Measurements from ENCODE around the gene ASIC1. TPM values are rescaled to one million over a fixed set of nuclear protein-coding genes. Genes with fewer than 3 reads are reported as not detected.

ASIC1 gene
- total RNA-seq, 2 experiments from 2014 or later = 1.5 to 2.8 TPM

DNA sequence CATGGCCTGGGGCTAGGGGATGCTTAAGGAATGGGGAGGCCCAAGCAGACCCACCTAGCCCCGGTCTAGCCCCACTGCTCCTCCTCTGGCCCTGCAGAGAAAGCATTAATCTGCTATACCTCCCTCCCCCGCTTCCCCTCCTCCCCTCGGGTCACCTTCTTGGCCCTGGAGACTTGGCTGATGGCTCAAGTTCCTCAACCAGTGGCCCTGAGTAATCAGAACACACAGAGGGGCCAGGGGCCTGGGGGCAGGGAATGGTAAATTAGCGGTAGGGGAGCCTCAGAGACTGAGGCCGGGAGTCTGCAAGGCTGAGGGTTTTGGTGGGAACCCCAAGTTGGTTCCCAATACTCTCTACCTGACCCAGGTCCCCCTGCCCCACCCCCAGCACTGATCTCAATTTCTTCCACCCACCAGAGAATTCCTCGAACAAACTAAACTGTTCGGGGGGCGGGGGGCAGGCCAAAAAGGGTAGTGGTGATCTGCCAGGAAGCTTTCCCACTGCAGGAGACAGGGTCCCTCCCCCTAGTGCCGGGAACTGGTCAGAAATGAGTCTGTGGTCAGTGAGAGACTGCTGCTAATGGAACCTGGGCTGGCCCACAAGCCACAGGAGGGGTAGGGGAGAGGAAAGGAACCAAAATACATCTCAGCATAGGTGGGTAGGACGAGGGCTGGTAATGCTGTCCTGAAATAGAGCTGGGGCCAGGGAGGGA is 15.0 kb downstream of the ASIC1 start:
- no peak overlapping the region for H3K4me3 Mint-ChIP-seq
- peaks cover 10% of the 10 kb centered on the region for H3K4me1 Mint-ChIP-seq (ENCODE audit: low read depth)
- no peaks in the 10 kb centered on the region for H3K36me3 Mint-ChIP-seq (ENCODE audit: low read depth)
- Histone ChIP-seq H3K4me1 (ENCODE audit: insufficient read depth, low read length) (peaks cover 14% of the 10 kb centered on the region), H3K4me3 (ENCODE audit: low read length) (no peak overlapping the region), H3K36me3 (ENCODE audit: insufficient read depth, low read length) (no peaks in the 10 kb centered on the region), H3K9me3 (ENCODE audit: control insufficient read depth in 1 of 2, insufficient read depth in 1 of 2, low read length in 2 of 2) (no peaks in the 10 kb centered on the region), H3K27me3 (ENCODE audit: control insufficient read depth in 1 of 2, insufficient read depth in 2 of 2, low read length in 2 of 2) (no peaks in the 10 kb centered on the region), H3K27ac (ENCODE audit: low read depth in 1 of 2, low read length in 2 of 2) (no peak overlapping the region)
- CTCF ChIA-PET = no interaction called here
- H3K9me3 Mint-ChIP-seq = no peaks in the 10 kb centered on the region
- POLR2A ChIA-PET = no interaction called here
- intact Hi-C loops (cut with DNase I, micrococcal nuclease) = loop anchor here in 1 of 2 experiments (10.0 kb wide), 1 partner anchor 242 kb away; no protein-coding TSS in a partner anchor
- no peak overlapping the region for H3K27ac Mint-ChIP-seq
- H3K27me3 Mint-ChIP-seq = peaks cover 5% of the 10 kb centered on the region
- TF ChIP-seq, protein P1, sequence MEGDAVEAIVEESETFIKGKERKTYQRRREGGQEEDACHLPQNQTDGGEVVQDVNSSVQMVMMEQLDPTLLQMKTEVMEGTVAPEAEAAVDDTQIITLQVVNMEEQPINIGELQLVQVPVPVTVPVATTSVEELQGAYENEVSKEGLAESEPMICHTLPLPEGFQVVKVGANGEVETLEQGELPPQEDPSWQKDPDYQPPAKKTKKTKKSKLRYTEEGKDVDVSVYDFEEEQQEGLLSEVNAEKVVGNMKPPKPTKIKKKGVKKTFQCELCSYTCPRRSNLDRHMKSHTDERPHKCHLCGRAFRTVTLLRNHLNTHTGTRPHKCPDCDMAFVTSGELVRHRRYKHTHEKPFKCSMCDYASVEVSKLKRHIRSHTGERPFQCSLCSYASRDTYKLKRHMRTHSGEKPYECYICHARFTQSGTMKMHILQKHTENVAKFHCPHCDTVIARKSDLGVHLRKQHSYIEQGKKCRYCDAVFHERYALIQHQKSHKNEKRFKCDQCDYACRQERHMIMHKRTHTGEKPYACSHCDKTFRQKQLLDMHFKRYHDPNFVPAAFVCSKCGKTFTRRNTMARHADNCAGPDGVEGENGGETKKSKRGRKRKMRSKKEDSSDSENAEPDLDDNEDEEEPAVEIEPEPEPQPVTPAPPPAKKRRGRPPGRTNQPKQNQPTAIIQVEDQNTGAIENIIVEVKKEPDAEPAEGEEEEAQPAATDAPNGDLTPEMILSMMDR (IDR thresholded peaks at IDR 0.05) = no peak
- ATAC-seq (ENCODE audit: poor library complexity) = no peak
- DNase-seq = no peak

DNA sequence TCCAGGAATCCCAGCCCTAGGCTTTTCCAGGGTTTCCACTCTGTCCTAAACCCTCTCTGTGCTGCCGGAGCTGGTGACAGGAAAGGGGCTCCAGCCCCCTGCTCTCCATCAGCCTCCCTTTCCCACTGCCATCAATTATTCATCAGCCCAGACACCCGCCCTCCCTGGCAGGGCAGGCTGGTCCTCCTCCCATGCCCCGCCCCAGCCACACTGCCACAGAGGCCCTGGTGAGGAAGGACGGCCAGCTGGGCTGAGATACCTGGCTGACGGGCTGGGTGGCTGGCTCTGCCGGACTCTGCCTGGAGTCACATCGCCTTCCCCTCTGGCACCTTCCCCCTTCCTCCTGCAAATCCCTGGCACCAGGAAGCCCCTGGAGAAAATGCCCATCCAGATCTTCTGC is 15.8 kb downstream of the ASIC1 start:
- CTCF ChIA-PET = no interaction called here
- intact Hi-C loops (cut with DNase I, micrococcal nuclease) = loop anchor here in 1 of 2 experiments (10.0 kb wide), 1 partner anchor 242 kb away; no protein-coding TSS in a partner anchor
- ATAC-seq (ENCODE audit: poor library complexity) = no peak
- TF ChIP-seq, protein P1 (IDR thresholded peaks at IDR 0.05) = no peak
- peaks cover 14% of the 10 kb centered on the region for H3K4me1 ChIP-seq (ENCODE audit: insufficient read depth, low read length)
- Mint-ChIP-seq H3K27me3 (peaks cover 5% of the 10 kb centered on the region), H3K4me3 (no peak overlapping the region), H3K4me1 (ENCODE audit: low read depth) (peaks cover 10% of the 10 kb centered on the region), H3K27ac (no peak overlapping the region), H3K9me3 (no peaks in the 10 kb centered on the region), H3K36me3 (ENCODE audit: low read depth) (no peaks in the 10 kb centered on the region)
- no peak overlapping the region for H3K4me3 ChIP-seq (ENCODE audit: low read length)
- H3K9me3 ChIP-seq (ENCODE audit: control insufficient read depth in 1 of 2, insufficient read depth in 1 of 2, low read length in 2 of 2) = no peaks in the 10 kb centered on the region
- no peaks in the 10 kb centered on the region for H3K27me3 ChIP-seq (ENCODE audit: control insufficient read depth in 1 of 2, insufficient read depth in 2 of 2, low read length in 2 of 2)
- POLR2A ChIA-PET = no interaction called here
- H3K27ac ChIP-seq (ENCODE audit: low read depth in 1 of 2, low read length in 2 of 2) = no peak overlapping the region
- no peaks in the 10 kb centered on the region for H3K36me3 ChIP-seq (ENCODE audit: insufficient read depth, low read length)
- DNase-seq = no peak

DNA sequence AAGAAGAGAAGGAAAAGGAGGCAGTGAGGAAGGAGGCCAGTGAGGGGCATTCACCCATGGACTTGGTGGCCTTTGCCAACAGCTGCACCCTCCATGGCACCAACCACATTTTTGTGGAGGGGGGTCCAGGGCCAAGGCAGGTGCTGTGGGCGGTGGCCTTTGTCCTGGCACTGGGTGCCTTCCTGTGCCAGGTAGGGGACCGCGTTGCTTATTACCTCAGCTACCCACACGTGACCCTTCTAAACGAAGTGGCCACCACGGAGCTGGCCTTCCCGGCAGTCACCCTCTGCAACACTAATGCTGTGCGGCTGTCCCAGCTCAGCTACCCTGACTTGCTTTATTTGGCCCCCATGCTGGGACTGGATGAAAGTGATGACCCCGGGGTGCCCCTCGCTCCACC is 16.3 kb downstream of the ASIC1 start:
- no peak overlapping the region for H3K27ac ChIP-seq (ENCODE audit: low read depth in 1 of 2, low read length in 2 of 2)
- no peaks in the 10 kb centered on the region for H3K36me3 ChIP-seq (ENCODE audit: insufficient read depth, low read length)
- H3K27me3 Mint-ChIP-seq = peaks cover 5% of the 10 kb centered on the region
- H3K9me3 ChIP-seq (ENCODE audit: control insufficient read depth in 1 of 2, insufficient read depth in 1 of 2, low read length in 2 of 2) = no peaks in the 10 kb centered on the region
- no peak for DNase-seq
- no peak overlapping the region for H3K4me3 Mint-ChIP-seq
- no peak overlapping the region for H3K27ac Mint-ChIP-seq
- POLR2A ChIA-PET = no interaction called here
- CTCF ChIA-PET = no interaction called here
- intact Hi-C loops (cut with DNase I, micrococcal nuclease) = loop anchor here (2.0 to 10.0 kb wide), 2 partner anchors 59 to 241 kb away; no protein-coding TSS in a partner anchor
- TF ChIP-seq, protein P1 (IDR thresholded peaks at IDR 0.05) = no peak
- no peak for ATAC-seq (ENCODE audit: poor library complexity)
- H3K27me3 ChIP-seq (ENCODE audit: control insufficient read depth in 1 of 2, insufficient read depth in 2 of 2, low read length in 2 of 2) = no peaks in the 10 kb centered on the region
- no peaks in the 10 kb centered on the region for H3K9me3 Mint-ChIP-seq
- peaks cover 14% of the 10 kb centered on the region for H3K4me1 ChIP-seq (ENCODE audit: insufficient read depth, low read length)
- peaks cover 10% of the 10 kb centered on the region for H3K4me1 Mint-ChIP-seq (ENCODE audit: low read depth)
- H3K36me3 Mint-ChIP-seq (ENCODE audit: low read depth) = no peaks in the 10 kb centered on the region
- H3K4me3 ChIP-seq (ENCODE audit: low read length) = no peak overlapping the region
